Stimulated activated CD4-positive, alpha-beta T cell treated with anti-CD3 and anti-CD28 coated beads, Interleukin-15, amount 100 ng/mL, for 48 hours (primary cell): ENCODE data around the gene ACOT8.

ENCODE experiments used
- DNase-seq, 2 donors: peaks; one replicate each; pipeline ENCODE4 v3.0.0-alpha.2; 2020; ENCODE audit warnings: low read depth in 2 of 2

Gene ACOT8

GRCh38 chr20:45796337-45797065, 60.7 kb downstream of the ACOT8 start:
- DNase-seq = no peak

- no peak for DNase-seq
Measured at GRCh38 chr20:45792317-45793118, 64.7 kb downstream of the ACOT8 start.
